Measurements from ENCODE around the gene CYTL1. TPM values are rescaled to one million over a fixed set of nuclear protein-coding genes. Genes with fewer than 3 reads are reported as not detected.

Gene CYTL1
- total and polyA plus RNA-seq, 2 of the 13 experiments (the other 11 are each of a cell fraction or from before 2014, with no cell fraction given): not detected

DNA sequence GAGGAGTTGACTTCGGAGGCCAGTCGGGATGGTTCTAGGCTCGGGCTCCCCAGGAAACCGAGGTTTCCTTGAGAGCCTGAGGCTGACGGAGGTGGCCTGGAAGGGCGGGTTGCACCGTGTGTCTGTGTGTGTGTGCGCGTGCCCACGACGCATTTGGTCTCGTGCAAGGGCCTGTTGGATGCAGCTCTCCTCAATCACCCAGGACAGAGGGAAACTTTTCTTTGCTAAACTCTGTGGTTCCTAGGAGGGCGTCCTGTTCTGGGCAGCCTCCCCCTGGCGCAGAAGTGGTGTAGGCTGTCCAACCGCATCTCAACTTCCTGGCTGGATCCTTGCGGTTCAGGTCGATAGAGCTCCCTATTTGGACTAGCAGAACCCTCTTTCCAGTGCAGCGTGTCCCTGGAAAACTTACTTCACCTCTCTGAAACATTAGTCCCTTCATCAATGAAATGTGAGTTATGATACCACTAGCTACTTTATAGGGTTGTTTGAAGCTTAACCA, 33.0 kb upstream of the CYTL1 start (continued):
- TF ChIP-seq SOX13 (IDR thresholded peaks at IDR 0.05) (no peak), SOX13 (CRISPR knock-in tag; conservative IDR thresholded peaks at IDR 0.05 in 1 of 2, IDR thresholded peaks at IDR 0.05 in 1 of 2) (no peak), ELF1 (CRISPR knock-in tag; IDR thresholded peaks at IDR 0.05) (no peak), ZNF431 (CRISPR knock-in tag; IDR thresholded peaks at IDR 0.05; ENCODE audit: borderline replicate concordance, low read depth) (no peak), POLR2A (IDR thresholded peaks at IDR 0.05; ENCODE audit: insufficient read depth in 1 of 2, low read depth in 2 of 2, low read length in 2 of 2) (no peak), KLF12 (CRISPR knock-in tag; IDR thresholded peaks at IDR 0.05; ENCODE audit: borderline replicate concordance) (no peak), ZNF430 (CRISPR knock-in tag; IDR thresholded peaks at IDR 0.05) (no peak), ZC3H13 (CRISPR knock-in tag; IDR thresholded peaks at IDR 0.05) (no peak), PAX8 (CRISPR knock-in tag; IDR thresholded peaks at IDR 0.05; ENCODE audit: borderline replicate concordance) (no peak)
- TF ChIP-seq, protein P1, sequence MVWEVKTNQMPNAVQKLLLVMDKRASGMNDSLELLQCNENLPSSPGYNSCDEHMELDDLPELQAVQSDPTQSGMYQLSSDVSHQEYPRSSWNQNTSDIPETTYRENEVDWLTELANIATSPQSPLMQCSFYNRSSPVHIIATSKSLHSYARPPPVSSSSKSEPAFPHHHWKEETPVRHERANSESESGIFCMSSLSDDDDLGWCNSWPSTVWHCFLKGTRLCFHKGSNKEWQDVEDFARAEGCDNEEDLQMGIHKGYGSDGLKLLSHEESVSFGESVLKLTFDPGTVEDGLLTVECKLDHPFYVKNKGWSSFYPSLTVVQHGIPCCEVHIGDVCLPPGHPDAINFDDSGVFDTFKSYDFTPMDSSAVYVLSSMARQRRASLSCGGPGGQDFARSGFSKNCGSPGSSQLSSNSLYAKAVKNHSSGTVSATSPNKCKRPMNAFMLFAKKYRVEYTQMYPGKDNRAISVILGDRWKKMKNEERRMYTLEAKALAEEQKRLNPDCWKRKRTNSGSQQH (CRISPR knock-in tag; IDR thresholded peaks at IDR 0.05; ENCODE audit: low read depth): no peak
- TF ChIP-seq, protein P2, sequence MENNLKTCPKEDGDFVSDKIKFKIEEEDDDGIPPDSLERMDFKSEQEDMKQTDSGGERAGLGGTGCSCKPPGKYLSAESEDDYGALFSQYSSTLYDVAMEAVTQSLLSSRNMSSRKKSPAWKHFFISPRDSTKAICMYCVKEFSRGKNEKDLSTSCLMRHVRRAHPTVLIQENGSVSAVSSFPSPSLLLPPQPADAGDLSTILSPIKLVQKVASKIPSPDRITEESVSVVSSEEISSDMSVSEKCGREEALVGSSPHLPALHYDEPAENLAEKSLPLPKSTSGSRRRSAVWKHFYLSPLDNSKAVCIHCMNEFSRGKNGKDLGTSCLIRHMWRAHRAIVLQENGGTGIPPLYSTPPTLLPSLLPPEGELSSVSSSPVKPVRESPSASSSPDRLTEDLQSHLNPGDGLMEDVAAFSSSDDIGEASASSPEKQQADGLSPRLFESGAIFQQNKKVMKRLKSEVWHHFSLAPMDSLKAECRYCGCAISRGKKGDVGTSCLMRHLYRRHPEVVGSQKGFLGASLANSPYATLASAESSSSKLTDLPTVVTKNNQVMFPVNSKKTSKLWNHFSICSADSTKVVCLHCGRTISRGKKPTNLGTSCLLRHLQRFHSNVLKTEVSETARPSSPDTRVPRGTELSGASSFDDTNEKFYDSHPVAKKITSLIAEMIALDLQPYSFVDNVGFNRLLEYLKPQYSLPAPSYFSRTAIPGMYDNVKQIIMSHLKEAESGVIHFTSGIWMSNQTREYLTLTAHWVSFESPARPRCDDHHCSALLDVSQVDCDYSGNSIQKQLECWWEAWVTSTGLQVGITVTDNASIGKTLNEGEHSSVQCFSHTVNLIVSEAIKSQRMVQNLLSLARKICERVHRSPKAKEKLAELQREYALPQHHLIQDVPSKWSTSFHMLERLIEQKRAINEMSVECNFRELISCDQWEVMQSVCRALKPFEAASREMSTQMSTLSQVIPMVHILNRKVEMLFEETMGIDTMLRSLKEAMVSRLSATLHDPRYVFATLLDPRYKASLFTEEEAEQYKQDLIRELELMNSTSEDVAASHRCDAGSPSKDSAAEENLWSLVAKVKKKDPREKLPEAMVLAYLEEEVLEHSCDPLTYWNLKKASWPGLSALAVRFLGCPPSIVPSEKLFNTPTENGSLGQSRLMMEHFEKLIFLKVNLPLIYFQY (CRISPR knock-in tag; IDR thresholded peaks at IDR 0.05; ENCODE audit: borderline replicate concordance): no peak
